HepG2 (cell line): Measurements from ENCODE around the gene CRTC2. TPM values are rescaled to one million over a fixed set of nuclear protein-coding genes. Genes with fewer than 3 reads are reported as not detected.

Source experiments
- GLI4 ChIP-seq: sonication (generic); formaldehyde crosslinking; IDR thresholded peaks from 2 replicates; pipeline ENCODE4 v1.5.1; 2020; ENCODE audit warnings: missing genetic modification reagents, mild to moderate bottlenecking, moderate library complexity, borderline replicate concordance
- JUNB ChIP-seq: sonication (generic); formaldehyde crosslinking; IDR thresholded peaks from 2 replicates; pipeline ENCODE4 v1.8.0; 2022; ENCODE audit warnings: missing genetic modification reagents, mild to moderate bottlenecking, borderline replicate concordance
- KLF11 ChIP-seq: IDR thresholded peaks from 2 replicates; pipeline ENCODE4 v1.6.1; 2016; ENCODE audit warnings: missing compliant biosample characterization
- NR2F2 ChIP-seq: IDR thresholded peaks from 2 replicates; pipeline ENCODE4 v1.6.1; 2012; ENCODE audit warnings: low read depth, inconsistent platforms, borderline replicate concordance
- PCBP2 ChIP-seq: fragments of 200-400 bp; formaldehyde crosslinking; optimal IDR thresholded peaks from 2 replicates; pipeline ENCODE3; 2018; ENCODE audit warnings: low read length, low read depth; ENCODE audit not compliant: poor library complexity, severe bottlenecking
- PTBP1 ChIP-seq: fragments of 200-400 bp; formaldehyde crosslinking; IDR thresholded peaks from 2 replicates; pipeline ENCODE4 v1.6.1; 2018; ENCODE audit warnings: low read length, low read depth; ENCODE audit not compliant: poor library complexity, severe bottlenecking
- RFX3 ChIP-seq: IDR thresholded peaks from 2 replicates; pipeline ENCODE4 v1.6.1; 2016; ENCODE audit warnings: missing biosample characterization, missing genetic modification reagents
- SRY ChIP-seq: sonication (generic); formaldehyde crosslinking; IDR thresholded peaks from 2 replicates; pipeline ENCODE4 v1.8.0; 2022; ENCODE audit warnings: mild to moderate bottlenecking, missing genetic modification reagents
- TEF ChIP-seq: sonication (generic); formaldehyde crosslinking; IDR thresholded peaks from 2 replicates; pipeline ENCODE4 v1.5.0; 2020; ENCODE audit warnings: missing genetic modification reagents
- ZNF124 ChIP-seq: sonication (generic); formaldehyde crosslinking; IDR thresholded peaks from 2 replicates; pipeline ENCODE4 v1.4.0; 2020; ENCODE audit warnings: missing genetic modification reagents
- ZNF546 ChIP-seq: sonication (generic); formaldehyde crosslinking; conservative IDR thresholded peaks from 2 replicates; pipeline ENCODE4 v1.8.1; 2023; ENCODE audit warnings: mild to moderate bottlenecking, missing genetic modification reagents
- ZNF839 ChIP-seq: sonication (generic); formaldehyde crosslinking; IDR thresholded peaks from 2 replicates; pipeline ENCODE4 v1.4.0; 2020; ENCODE audit warnings: missing genetic modification reagents, mild to moderate bottlenecking, borderline replicate concordance
- polyA plus RNA-seq, 8 experiments: library from polyadenylated mRNA; depleted of rRNA in 3 of 8; stranded (reverse) in 7 of 8; unstranded in 1 of 8; fragments of >200 nt; fragmentation: Illumina TruSeq in 4 of 8; extraction: Trizol in 4 of 8; gene quantifications; 2 replicates each; pipeline versions ENCODE4 v1.2.1 to v1.2.3, GENCODE V29; 2011 to 2016; ENCODE audit warnings: low read depth in 4 of 8, missing spikeins in 1 of 8, mixed read lengths in 1 of 8; ENCODE audit not compliant: insufficient read depth in 1 of 8
- total RNA-seq, 5 experiments: library from RNA; depleted of rRNA; stranded (reverse); fragments of >200 nt; fragmentation: Illumina TruSeq; extraction: Trizol; gene quantifications; 2 replicates each; pipeline ENCODE4 v1.2.3, GENCODE V29; 2016; ENCODE audit warnings: low read depth in 1 of 5
- TF ChIP-seq, protein P1 (sequence below): sonication (generic); formaldehyde crosslinking; IDR thresholded peaks from 2 replicates; pipeline ENCODE4 v1.4.0; 2020; ENCODE audit warnings: missing genetic modification reagents
- TF ChIP-seq, protein P2 (sequence below): IDR thresholded peaks from 2 replicates; pipeline ENCODE4 v1.4.0; 2020; ENCODE audit warnings: mild to moderate bottlenecking, missing genetic modification reagents
- TF ChIP-seq, protein P3 (sequence below): fragments of 450-650 bp; IDR thresholded peaks from 2 replicates; pipeline ENCODE4 v1.6.1; 2017; ENCODE audit warnings: mild to moderate bottlenecking

The CRTC2 gene
- total and polyA plus RNA-seq, 2 of the 13 experiments (the other 11 are each of a cell fraction or from before 2014, with no cell fraction given), result 6.1 to 26.7 TPM

- TF ChIP-seq, protein P1, sequence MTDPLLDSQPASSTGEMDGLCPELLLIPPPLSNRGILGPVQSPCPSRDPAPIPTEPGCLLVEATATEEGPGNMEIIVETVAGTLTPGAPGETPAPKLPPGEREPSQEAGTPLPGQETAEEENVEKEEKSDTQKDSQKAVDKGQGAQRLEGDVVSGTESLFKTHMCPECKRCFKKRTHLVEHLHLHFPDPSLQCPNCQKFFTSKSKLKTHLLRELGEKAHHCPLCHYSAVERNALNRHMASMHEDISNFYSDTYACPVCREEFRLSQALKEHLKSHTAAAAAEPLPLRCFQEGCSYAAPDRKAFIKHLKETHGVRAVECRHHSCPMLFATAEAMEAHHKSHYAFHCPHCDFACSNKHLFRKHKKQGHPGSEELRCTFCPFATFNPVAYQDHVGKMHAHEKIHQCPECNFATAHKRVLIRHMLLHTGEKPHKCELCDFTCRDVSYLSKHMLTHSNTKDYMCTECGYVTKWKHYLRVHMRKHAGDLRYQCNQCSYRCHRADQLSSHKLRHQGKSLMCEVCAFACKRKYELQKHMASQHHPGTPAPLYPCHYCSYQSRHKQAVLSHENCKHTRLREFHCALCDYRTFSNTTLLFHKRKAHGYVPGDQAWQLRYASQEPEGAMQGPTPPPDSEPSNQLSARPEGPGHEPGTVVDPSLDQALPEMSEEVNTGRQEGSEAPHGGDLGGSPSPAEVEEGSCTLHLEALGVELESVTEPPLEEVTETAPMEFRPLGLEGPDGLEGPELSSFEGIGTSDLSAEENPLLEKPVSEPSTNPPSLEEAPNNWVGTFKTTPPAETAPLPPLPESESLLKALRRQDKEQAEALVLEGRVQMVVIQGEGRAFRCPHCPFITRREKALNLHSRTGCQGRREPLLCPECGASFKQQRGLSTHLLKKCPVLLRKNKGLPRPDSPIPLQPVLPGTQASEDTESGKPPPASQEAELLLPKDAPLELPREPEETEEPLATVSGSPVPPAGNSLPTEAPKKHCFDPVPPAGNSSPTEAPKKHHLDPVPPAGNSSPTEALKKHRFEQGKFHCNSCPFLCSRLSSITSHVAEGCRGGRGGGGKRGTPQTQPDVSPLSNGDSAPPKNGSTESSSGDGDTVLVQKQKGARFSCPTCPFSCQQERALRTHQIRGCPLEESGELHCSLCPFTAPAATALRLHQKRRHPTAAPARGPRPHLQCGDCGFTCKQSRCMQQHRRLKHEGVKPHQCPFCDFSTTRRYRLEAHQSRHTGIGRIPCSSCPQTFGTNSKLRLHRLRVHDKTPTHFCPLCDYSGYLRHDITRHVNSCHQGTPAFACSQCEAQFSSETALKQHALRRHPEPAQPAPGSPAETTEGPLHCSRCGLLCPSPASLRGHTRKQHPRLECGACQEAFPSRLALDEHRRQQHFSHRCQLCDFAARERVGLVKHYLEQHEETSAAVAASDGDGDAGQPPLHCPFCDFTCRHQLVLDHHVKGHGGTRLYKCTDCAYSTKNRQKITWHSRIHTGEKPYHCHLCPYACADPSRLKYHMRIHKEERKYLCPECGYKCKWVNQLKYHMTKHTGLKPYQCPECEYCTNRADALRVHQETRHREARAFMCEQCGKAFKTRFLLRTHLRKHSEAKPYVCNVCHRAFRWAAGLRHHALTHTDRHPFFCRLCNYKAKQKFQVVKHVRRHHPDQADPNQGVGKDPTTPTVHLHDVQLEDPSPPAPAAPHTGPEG (CRISPR knock-in tag), result peak; percentile 72
- TF ChIP-seq ZNF124 (CRISPR knock-in tag), result peak; percentile 81
- no peak for TF ChIP-seq PTBP1
- no peak for TF ChIP-seq NR2F2
- TF ChIP-seq, protein P2, sequence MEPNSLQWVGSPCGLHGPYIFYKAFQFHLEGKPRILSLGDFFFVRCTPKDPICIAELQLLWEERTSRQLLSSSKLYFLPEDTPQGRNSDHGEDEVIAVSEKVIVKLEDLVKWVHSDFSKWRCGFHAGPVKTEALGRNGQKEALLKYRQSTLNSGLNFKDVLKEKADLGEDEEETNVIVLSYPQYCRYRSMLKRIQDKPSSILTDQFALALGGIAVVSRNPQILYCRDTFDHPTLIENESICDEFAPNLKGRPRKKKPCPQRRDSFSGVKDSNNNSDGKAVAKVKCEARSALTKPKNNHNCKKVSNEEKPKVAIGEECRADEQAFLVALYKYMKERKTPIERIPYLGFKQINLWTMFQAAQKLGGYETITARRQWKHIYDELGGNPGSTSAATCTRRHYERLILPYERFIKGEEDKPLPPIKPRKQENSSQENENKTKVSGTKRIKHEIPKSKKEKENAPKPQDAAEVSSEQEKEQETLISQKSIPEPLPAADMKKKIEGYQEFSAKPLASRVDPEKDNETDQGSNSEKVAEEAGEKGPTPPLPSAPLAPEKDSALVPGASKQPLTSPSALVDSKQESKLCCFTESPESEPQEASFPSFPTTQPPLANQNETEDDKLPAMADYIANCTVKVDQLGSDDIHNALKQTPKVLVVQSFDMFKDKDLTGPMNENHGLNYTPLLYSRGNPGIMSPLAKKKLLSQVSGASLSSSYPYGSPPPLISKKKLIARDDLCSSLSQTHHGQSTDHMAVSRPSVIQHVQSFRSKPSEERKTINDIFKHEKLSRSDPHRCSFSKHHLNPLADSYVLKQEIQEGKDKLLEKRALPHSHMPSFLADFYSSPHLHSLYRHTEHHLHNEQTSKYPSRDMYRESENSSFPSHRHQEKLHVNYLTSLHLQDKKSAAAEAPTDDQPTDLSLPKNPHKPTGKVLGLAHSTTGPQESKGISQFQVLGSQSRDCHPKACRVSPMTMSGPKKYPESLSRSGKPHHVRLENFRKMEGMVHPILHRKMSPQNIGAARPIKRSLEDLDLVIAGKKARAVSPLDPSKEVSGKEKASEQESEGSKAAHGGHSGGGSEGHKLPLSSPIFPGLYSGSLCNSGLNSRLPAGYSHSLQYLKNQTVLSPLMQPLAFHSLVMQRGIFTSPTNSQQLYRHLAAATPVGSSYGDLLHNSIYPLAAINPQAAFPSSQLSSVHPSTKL (CRISPR knock-in tag), result peak; percentile 77
- no peak for TF ChIP-seq JUNB (CRISPR knock-in tag)
- TF ChIP-seq RFX3 (CRISPR knock-in tag), result no peak
- peak; percentile 72; the same call in 1 of the 2 replicates for TF ChIP-seq KLF11 (CRISPR knock-in tag)
- TF ChIP-seq GLI4, result no peak
- TF ChIP-seq SRY (CRISPR knock-in tag), result peak; percentile 85; the same call in 1 of the 2 replicates
- TF ChIP-seq ZNF546 (CRISPR knock-in tag), result 0 out of 2 replicates have a peak, but pooled peaks have one; percentile 52
- TF ChIP-seq TEF, result peak; percentile 34; the same call in 1 of the 2 replicates
- TF ChIP-seq ZNF839, result 0 out of 2 replicates have a peak, but pooled peaks have one; percentile 73
- TF ChIP-seq PCBP2, result no peak
- TF ChIP-seq, protein P3, sequence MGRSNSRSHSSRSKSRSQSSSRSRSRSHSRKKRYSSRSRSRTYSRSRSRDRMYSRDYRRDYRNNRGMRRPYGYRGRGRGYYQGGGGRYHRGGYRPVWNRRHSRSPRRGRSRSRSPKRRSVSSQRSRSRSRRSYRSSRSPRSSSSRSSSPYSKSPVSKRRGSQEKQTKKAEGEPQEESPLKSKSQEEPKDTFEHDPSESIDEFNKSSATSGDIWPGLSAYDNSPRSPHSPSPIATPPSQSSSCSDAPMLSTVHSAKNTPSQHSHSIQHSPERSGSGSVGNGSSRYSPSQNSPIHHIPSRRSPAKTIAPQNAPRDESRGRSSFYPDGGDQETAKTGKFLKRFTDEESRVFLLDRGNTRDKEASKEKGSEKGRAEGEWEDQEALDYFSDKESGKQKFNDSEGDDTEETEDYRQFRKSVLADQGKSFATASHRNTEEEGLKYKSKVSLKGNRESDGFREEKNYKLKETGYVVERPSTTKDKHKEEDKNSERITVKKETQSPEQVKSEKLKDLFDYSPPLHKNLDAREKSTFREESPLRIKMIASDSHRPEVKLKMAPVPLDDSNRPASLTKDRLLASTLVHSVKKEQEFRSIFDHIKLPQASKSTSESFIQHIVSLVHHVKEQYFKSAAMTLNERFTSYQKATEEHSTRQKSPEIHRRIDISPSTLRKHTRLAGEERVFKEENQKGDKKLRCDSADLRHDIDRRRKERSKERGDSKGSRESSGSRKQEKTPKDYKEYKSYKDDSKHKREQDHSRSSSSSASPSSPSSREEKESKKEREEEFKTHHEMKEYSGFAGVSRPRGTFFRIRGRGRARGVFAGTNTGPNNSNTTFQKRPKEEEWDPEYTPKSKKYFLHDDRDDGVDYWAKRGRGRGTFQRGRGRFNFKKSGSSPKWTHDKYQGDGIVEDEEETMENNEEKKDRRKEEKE, result no peak
Observed at GRCh38 chr1:153967107-153967999, 8.9 kb upstream of the CRTC2 start, which contains the start of gene CREB3L4 (continued).
